Lung (tissue), 12 donors: ENCODE measurements around the gene ASPA. TPM values are rescaled to one million over a fixed set of nuclear protein-coding genes. Genes with fewer than 3 reads are reported as not detected.

Experiments used
- ATAC-seq: fragments of 200-7000 bp; cut with Tn5 transposase; one replicate; pipeline ENCODE4 v1.9.1; 2020; ENCODE audit warnings: moderate number of reproducible peaks; ENCODE audit not compliant: insufficient read depth, low FRiP score
- DNase-seq, 3 donors: peaks; one replicate each; pipeline ENCODE4 v3.0.0-alpha.2; 2013 to 2017
- H3K27ac ChIP-seq, 2 donors: one replicate each; pipeline ENCODE4 v1.5.1; 2013; ENCODE audit warnings: mild to moderate bottlenecking in 2 of 2, moderate library complexity in 2 of 2, control low read depth in 1 of 2, inconsistent platforms in 1 of 2, low read depth in 1 of 2, low read length in 1 of 2
- H3K27me3 ChIP-seq, 3 donors: one replicate each; pipeline ENCODE4 v1.5.1; 2013; ENCODE audit warnings: low read length in 2 of 3; ENCODE audit not compliant: control insufficient read depth in 3 of 3, insufficient read depth in 3 of 3
- H3K36me3 ChIP-seq, 4 donors: one replicate each; pipeline ENCODE4 v1.5.1; 2013; ENCODE audit warnings: low read length in 4 of 4, mild to moderate bottlenecking in 1 of 4, moderate library complexity in 1 of 4; ENCODE audit not compliant: control insufficient read depth in 4 of 4, insufficient read depth in 4 of 4
- H3K4me1 ChIP-seq, 5 donors: one replicate each; pipeline ENCODE4 v1.5.1; 2013; ENCODE audit warnings: low read length in 5 of 5, mild to moderate bottlenecking in 2 of 5, moderate library complexity in 1 of 5; ENCODE audit not compliant: control insufficient read depth in 5 of 5, insufficient read depth in 5 of 5
- H3K4me3 ChIP-seq: one replicate; pipeline ENCODE4 v1.5.1; 2013; ENCODE audit warnings: mild to moderate bottlenecking, control low read depth, moderate library complexity
- H3K9ac ChIP-seq, 2 donors: one replicate each; pipeline ENCODE4 v1.5.1; 2013; ENCODE audit warnings: low read length in 2 of 2, control low read depth in 1 of 2; ENCODE audit not compliant: insufficient read depth in 1 of 2
- H3K9me3 ChIP-seq, 4 donors: one replicate each; pipeline ENCODE4 v1.5.1; 2013; ENCODE audit warnings: low read length in 3 of 4, mild to moderate bottlenecking in 1 of 4, moderate library complexity in 1 of 4; ENCODE audit not compliant: control insufficient read depth in 4 of 4, insufficient read depth in 3 of 4
- WGBS, 2 donors: extraction: QIAGEN DNeasy Blood & Tissue Kit; methylation state at CpG; one replicate each; pipeline ENCODE4 v1.1.7; 2013; 5-methylcytosine and 5-hydroxymethylcytosine counted together
- polyA plus RNA-seq, 2 donors: library from polyadenylated mRNA; stranded (reverse); fragments of 200-250 nt; gene quantifications; one replicate each; pipeline ENCODE4 v1.2.1, GENCODE V29; 2013
- total RNA-seq, 2 donors: library from RNA; depleted of rRNA in 1 of 2; stranded (reverse); fragments of >200 nt in 1 of 2; gene quantifications; one replicate each; pipeline ENCODE4 v1.2.1, GENCODE V29; 2014 to 2021
- TF ChIP-seq, protein P1 (sequence below): IDR thresholded peaks from 2 replicates; pipeline ENCODE4 v1.5.1; 2012; ENCODE audit warnings: mild to moderate bottlenecking; ENCODE audit errors: control extremely low read depth, extremely low read depth
- donor health status: control.
- donor health status: control.
- donor health status: Bipolar disorder and iron deficiency.
- donor health status: healthy.
- donor health status: DM: yes; HTN: yes; CAD: no.

The ASPA gene
- total and polyA plus RNA-seq, 4 donors: 0.31 to 17.5 (median 1.8) TPM

DNA sequence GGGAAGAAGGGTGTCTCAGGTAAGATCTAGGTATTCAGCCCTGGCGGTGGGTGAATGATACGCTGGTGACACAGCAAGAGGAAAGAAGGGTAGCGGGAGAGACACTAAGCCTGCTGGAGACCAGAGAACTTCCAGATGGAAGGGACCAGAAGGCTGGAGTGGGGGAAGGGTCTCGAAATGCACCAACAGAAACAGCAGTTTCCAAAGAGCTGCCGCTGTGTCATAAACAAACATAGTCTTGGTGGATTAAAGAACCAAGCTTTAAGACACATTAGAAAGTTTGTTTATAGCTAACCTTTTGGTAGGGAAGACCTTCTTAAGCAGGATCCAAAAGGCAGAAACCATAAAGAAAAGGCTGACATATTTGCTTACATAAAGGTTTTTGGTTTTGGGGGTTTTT, 60.9 kb downstream of the ASPA start:
- Histone ChIP-seq H3K27ac (no peak overlapping the region), H3K4me1 (peaks cover 0 to 18% (median 0%) of the 10 kb centered on the region in 5 donors), H3K27me3 (no peaks in the 10 kb centered on the region), H3K9ac (no peak overlapping the region), H3K4me3 (no peak overlapping the region), H3K36me3 (no peaks in the 10 kb centered on the region), H3K9me3 (peaks cover 0 to 4% (median 0%) of the 10 kb centered on the region in 4 donors)
- WGBS, 2 donors: 75 to 80% methylated on average over 5 of the region's 5 CpGs
- TF ChIP-seq, protein P1, sequence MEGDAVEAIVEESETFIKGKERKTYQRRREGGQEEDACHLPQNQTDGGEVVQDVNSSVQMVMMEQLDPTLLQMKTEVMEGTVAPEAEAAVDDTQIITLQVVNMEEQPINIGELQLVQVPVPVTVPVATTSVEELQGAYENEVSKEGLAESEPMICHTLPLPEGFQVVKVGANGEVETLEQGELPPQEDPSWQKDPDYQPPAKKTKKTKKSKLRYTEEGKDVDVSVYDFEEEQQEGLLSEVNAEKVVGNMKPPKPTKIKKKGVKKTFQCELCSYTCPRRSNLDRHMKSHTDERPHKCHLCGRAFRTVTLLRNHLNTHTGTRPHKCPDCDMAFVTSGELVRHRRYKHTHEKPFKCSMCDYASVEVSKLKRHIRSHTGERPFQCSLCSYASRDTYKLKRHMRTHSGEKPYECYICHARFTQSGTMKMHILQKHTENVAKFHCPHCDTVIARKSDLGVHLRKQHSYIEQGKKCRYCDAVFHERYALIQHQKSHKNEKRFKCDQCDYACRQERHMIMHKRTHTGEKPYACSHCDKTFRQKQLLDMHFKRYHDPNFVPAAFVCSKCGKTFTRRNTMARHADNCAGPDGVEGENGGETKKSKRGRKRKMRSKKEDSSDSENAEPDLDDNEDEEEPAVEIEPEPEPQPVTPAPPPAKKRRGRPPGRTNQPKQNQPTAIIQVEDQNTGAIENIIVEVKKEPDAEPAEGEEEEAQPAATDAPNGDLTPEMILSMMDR: no peak
- no peak for ATAC-seq
- peak; percentile 63 to 87 (median 79) for DNase-seq

DNA sequence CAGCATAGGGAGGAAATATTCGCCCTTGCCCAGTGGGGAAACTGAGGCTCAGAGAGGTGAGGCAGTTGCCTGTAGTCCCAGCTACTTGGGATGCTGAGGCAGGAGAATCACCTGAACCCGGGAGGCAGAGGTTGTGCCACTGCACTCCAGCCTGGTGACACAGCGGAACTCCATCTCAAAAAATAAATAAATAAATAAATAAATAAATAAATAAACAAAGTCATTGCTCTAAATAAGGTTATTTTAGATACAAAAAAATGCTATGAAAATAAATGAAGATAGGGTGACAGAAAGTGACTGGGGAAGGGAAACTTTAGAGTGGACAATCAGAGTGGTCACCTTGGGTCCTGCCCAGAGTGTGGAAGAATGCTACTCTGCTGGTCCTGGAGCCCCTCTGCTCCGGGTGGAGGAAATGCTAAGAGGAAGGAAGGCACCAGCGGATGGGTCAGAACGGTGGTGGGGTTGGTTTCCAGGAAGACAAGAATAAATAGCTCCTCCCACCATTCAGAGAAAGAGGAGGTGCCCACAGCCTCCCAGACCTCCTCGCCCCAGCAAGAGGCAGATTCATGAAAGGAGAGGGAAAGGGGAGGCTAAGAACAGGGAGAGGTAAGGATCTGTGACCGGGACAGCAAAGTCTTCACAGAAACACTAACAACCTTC, 64.2 kb downstream of the ASPA start:
- Histone ChIP-seq H3K9me3 (peaks cover 0 to 4% (median 0%) of the 10 kb centered on the region in 4 donors), H3K4me3 (no peak overlapping the region), H3K27me3 (no peaks in the 10 kb centered on the region), H3K36me3 (no peaks in the 10 kb centered on the region), H3K9ac (no peak overlapping the region), H3K27ac (no peak overlapping the region), H3K4me1 (peaks cover 0 to 20% (median 2%) of the 10 kb centered on the region in 5 donors)
- DNase-seq (no peak), ATAC-seq (no peak)
- 61 to 66% methylated on average over 8 of the region's 8 CpGs for WGBS, 2 donors
- TF ChIP-seq, protein P1: no peak

DNA sequence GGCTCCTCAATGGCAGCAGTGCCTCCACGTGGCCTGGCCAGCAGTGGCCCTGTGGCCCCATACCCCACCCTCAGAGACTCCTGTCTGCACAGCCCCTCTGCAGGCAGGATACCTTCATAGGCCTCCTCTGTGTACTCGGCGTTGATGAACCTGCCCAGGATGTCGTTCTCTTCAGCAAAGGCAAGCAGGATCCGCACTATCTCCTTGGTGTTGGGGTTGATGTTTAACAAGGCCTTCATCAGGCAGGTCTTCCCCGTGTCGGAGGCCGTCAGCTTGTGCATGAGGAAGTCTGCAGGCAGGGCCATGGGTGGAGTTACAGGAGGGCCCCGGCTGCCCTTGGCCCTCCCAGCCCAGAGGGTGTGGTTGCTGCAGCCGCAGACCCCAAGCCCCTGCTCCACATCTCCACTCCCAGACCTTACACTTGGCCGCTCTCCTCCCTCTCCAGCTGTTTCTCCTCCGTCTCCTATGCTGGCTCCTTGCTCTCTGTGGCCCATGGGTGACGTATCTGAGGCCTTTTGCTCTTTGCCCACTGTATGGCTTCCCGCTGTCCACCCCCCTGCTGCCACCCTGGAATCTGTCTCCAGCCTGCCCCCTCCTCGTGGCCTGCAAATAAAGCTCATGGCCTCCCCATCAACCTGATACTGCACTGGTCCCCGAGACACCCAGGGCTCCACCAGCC, 66.8 kb downstream of the ASPA start:
- no peak overlapping the region for H3K4me3 ChIP-seq
- H3K36me3 ChIP-seq: no peaks in the 10 kb centered on the region
- peaks cover 0 to 4% (median 2%) of the 10 kb centered on the region in 5 donors for H3K4me1 ChIP-seq
- TF ChIP-seq, protein P1: no peak
- H3K27me3 ChIP-seq: no peaks in the 10 kb centered on the region
- peaks cover 0 to 4% (median 0%) of the 10 kb centered on the region in 4 donors for H3K9me3 ChIP-seq
- no peak overlapping the region for H3K9ac ChIP-seq
- no peak overlapping the region for H3K27ac ChIP-seq
- DNase-seq (no peak), ATAC-seq (no peak)
- 75 to 78% methylated on average over 16 of the region's 16 CpGs for WGBS, 2 donors
